Skin epidermis (tissue), 12 donors: ENCODE results near the gene CPO.
A peak's percentile ranks its signal among the peaks of the same experiment; 100 is the strongest.

Experiments used
- H3K27ac ChIP-seq, 21 experiments: fragments of 200-600 bp; sonication (generic) in 11 of 21; one replicate each; pipeline ENCODE4 v1.5.0; 2020; ENCODE audit warnings: mild to moderate bottlenecking in 3 of 21, inconsistent platforms in 2 of 21, moderate library complexity in 2 of 21
- H3K4me3 ChIP-seq, 7 experiments: fragments of 200-600 bp; sonication (generic) in 2 of 7; one replicate each; pipeline ENCODE4 v1.5.0; 2020; ENCODE audit warnings: inconsistent platforms in 2 of 7, mild to moderate bottlenecking in 2 of 7, moderate library complexity in 1 of 7

The CPO gene

DNA sequence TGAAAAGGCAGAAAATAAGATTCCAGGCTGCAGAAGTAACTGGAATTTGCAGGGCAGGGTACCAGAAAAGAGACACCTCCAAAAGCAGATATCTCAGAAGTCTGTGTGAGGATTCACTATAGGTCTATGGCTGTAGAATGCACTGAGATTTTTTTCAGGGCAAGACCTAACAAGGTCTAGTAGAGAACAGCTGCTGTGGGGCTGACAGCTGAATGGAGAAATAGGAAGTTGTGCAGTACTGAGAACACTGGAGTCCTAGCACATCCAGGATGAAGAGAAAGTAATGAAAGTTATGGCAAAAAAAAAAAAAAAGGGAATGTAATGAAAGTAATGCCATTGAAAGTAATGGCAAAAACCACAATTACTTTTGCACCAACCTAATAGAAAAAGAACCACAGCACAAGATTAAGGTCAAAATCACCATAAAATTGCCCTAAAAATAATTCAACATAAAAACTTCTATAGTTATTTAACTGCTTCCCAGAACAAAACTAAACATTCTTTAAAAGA is 57.3 kb downstream of the CPO start:
- H3K4me3 ChIP-seq, result no peak overlapping the region
- no peak overlapping the region for H3K27ac ChIP-seq

- Histone ChIP-seq H3K4me3 (no peak overlapping the region), H3K27ac (no peak overlapping the region)
These were observed 69.0 kb downstream of the CPO start for GRCh38 chr2:207008105-207008990.

DNA sequence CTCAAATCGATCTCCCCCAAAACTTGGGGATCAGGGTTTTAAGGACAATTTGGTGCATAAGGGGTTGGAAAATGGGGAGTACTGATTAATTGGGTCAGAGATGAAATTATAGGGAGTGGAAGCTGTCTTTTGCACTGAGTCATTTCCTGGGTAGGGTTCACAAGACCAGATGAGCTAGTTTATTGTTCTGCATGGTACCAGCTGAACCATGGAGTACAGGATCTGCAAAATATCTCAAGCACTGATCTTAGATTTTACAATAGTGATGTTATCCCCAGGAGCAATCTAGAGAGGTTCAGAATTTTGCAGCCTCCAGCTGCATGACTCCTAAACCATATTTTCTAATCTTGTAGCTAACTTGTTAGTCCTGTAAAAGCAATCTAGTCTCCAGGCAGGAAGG is 73.1 kb downstream of the CPO start:
- no peak overlapping the region for H3K4me3 ChIP-seq
- H3K27ac ChIP-seq, result peak overlapping the region in 3 of 21 experiments; percentile 11 to 17 (median 15)

GRCh38 chr2:207014424-207014823 is 75.1 kb downstream of the CPO start:
- Histone ChIP-seq H3K4me3 (no peak overlapping the region), H3K27ac (no peak overlapping the region)

GRCh38 chr2:207015901-207016300 is 76.6 kb downstream of the CPO start:
- H3K27ac ChIP-seq, result no peak overlapping the region
- H3K4me3 ChIP-seq, result no peak overlapping the region
